ENCODE data around the gene SLC4A9.

The SLC4A9 gene

GRCh38 chr5:140360101-140360500 is at the start of gene SLC4A9:
Gene SLC4A9 (plus strand): TSS chr5:140360194. CDS start chr5:140360237, 43 bp downstream.
- no peak for DNase-seq (ENCODE audit: extremely low spot score)
- ChIA-PET POLR2A (interaction anchor here (1.0 to 1.9 kb wide), 2 partner anchors 41 to 287 kb away, joined by 3 to 7 read pairs; partner anchors contain the start of genes ANKHD1, IK and NDUFA2), CTCF (interaction anchor here (0.6 to 1.4 kb wide), 5 partner anchors 12 to 354 kb away, joined by 3 to 4 read pairs (median 4); no protein-coding TSS in a partner anchor)
- TF ChIP-seq ELF4 (IDR thresholded peaks at IDR 0.05) (no peak), TARDBP (IDR thresholded peaks at IDR 0.05) (no peak), HDGF (IDR thresholded peaks at IDR 0.05; ENCODE audit: borderline replicate concordance) (no peak), CTBP1 (IDR thresholded peaks at IDR 0.05; ENCODE audit: borderline replicate concordance) (no peak), FOXK2 (IDR thresholded peaks at IDR 0.05) (no peak), BHLHE40 (IDR thresholded peaks at IDR 0.05; ENCODE audit: borderline replicate concordance) (no peak), ARNT (IDR thresholded peaks at IDR 0.05) (no peak), NFRKB (IDR thresholded peaks at IDR 0.05) (no peak), SUZ12 (IDR thresholded peaks at IDR 0.05) (no peak), FOXM1 (IDR thresholded peaks at IDR 0.05; ENCODE audit: borderline replicate concordance) (no peak)

GRCh38 chr5:140310434-140310833 is 49.6 kb upstream of the SLC4A9 start:
- ChIA-PET CTCF (interaction anchor here (0.6 to 1.0 kb wide), 2 partner anchors 41 to 49 kb away, joined by 3 to 4 read pairs; no protein-coding TSS in a partner anchor), POLR2A (interaction anchor here (2.6 to 2.8 kb wide), 2 partner anchors 8 to 35 kb away, joined by 18 to 22 read pairs; partner anchors contain the start of genes HBEGF and PFDN1)
- TF ChIP-seq SUZ12 (IDR thresholded peaks at IDR 0.05) (no peak), FOXK2 (IDR thresholded peaks at IDR 0.05) (no peak), FOXA1 (IDR thresholded peaks at IDR 0.05) (no peak), ZNF384 (IDR thresholded peaks at IDR 0.05) (no peak), CTBP1 (IDR thresholded peaks at IDR 0.05; ENCODE audit: borderline replicate concordance) (no peak), NFRKB (IDR thresholded peaks at IDR 0.05) (no peak), SP1 (IDR thresholded peaks at IDR 0.05) (no peak), TARDBP (IDR thresholded peaks at IDR 0.05) (no peak), ELF4 (IDR thresholded peaks at IDR 0.05) (no peak), L3MBTL2 (conservative IDR thresholded peaks at IDR 0.05) (no peak)
- DNase-seq (ENCODE audit: extremely low spot score), result no peak

- ChIA-PET POLR2A (interaction anchor here (2.6 to 2.8 kb wide), 2 partner anchors 9 to 35 kb away, joined by 18 to 22 read pairs; partner anchors contain the start of genes HBEGF and PFDN1), CTCF (interaction anchor here (0.5 to 1.0 kb wide), 3 partner anchors 40 to 67 kb away, joined by 3 to 4 read pairs (median 4); no protein-coding TSS in a partner anchor)
- no peak for DNase-seq (ENCODE audit: extremely low spot score)
- TF ChIP-seq TARDBP (IDR thresholded peaks at IDR 0.05), result no peak
- no peak for TF ChIP-seq SP1 (IDR thresholded peaks at IDR 0.05)
- TF ChIP-seq CTBP1 (IDR thresholded peaks at IDR 0.05; ENCODE audit: borderline replicate concordance), result no peak
- no peak for TF ChIP-seq PKNOX1 (IDR thresholded peaks at IDR 0.05)
- no peak for TF ChIP-seq ZNF384 (IDR thresholded peaks at IDR 0.05)
- TF ChIP-seq BHLHE40 (IDR thresholded peaks at IDR 0.05; ENCODE audit: borderline replicate concordance), result no peak
- no peak for TF ChIP-seq ELF4 (IDR thresholded peaks at IDR 0.05)
- TF ChIP-seq FOXK2 (IDR thresholded peaks at IDR 0.05), result no peak
These were observed 49.0 kb upstream of the SLC4A9 start for GRCh38 chr5:140311011-140311467.

- ChIA-PET CTCF (interaction anchor here (0.6 to 0.9 kb wide), 2 partner anchors 16 to 34 kb away, joined by 3 to 4 read pairs; partner anchors contain the start of gene HBEGF), POLR2A (interaction anchor here (2.6 to 2.8 kb wide), 2 partner anchors 10 to 34 kb away, joined by 18 to 22 read pairs; partner anchors contain the start of genes HBEGF and PFDN1)
- DNase-seq (ENCODE audit: extremely low spot score), result no peak
- TF ChIP-seq SUZ12 (IDR thresholded peaks at IDR 0.05), result no peak
- TF ChIP-seq HDGF (IDR thresholded peaks at IDR 0.05; ENCODE audit: borderline replicate concordance), result no peak
- TF ChIP-seq FOXA1 (IDR thresholded peaks at IDR 0.05), result no peak
- no peak for TF ChIP-seq FOXM1 (IDR thresholded peaks at IDR 0.05; ENCODE audit: borderline replicate concordance)
- TF ChIP-seq SP1 (IDR thresholded peaks at IDR 0.05), result no peak
- TF ChIP-seq BHLHE40 (IDR thresholded peaks at IDR 0.05; ENCODE audit: borderline replicate concordance), result no peak
- TF ChIP-seq ZNF384 (IDR thresholded peaks at IDR 0.05), result no peak
- no peak for TF ChIP-seq LEF1 (IDR thresholded peaks at IDR 0.05; ENCODE audit: borderline replicate concordance)
- TF ChIP-seq CTBP1 (IDR thresholded peaks at IDR 0.05; ENCODE audit: borderline replicate concordance), result no peak
- no peak for TF ChIP-seq PKNOX1 (IDR thresholded peaks at IDR 0.05)
- TF ChIP-seq L3MBTL2 (conservative IDR thresholded peaks at IDR 0.05), result no peak
- TF ChIP-seq NFRKB (IDR thresholded peaks at IDR 0.05), result no peak
- TF ChIP-seq TARDBP (IDR thresholded peaks at IDR 0.05), result no peak
- no peak for TF ChIP-seq ELF4 (IDR thresholded peaks at IDR 0.05)
These were observed 47.8 kb upstream of the SLC4A9 start for GRCh38 chr5:140312067-140312790.

- TF ChIP-seq SP1 (IDR thresholded peaks at IDR 0.05) (no peak), CTBP1 (IDR thresholded peaks at IDR 0.05; ENCODE audit: borderline replicate concordance) (no peak), BHLHE40 (IDR thresholded peaks at IDR 0.05; ENCODE audit: borderline replicate concordance) (no peak), NFRKB (IDR thresholded peaks at IDR 0.05) (no peak)
- ChIA-PET CTCF (no interaction called here), POLR2A (interaction anchor here (2.6 to 2.8 kb wide), 2 partner anchors 10 to 33 kb away, joined by 18 to 22 read pairs; partner anchors contain the start of genes HBEGF and PFDN1)
- no peak for DNase-seq (ENCODE audit: extremely low spot score)
These were observed 47.2 kb upstream of the SLC4A9 start for GRCh38 chr5:140312791-140313189.

GRCh38 chr5:140317859-140318258 is 42.1 kb upstream of the SLC4A9 start:
- ChIA-PET POLR2A (interaction anchor here (2.3 kb wide), 1 partner anchor 29 kb away, joined by 9 read pairs; the partner anchor contains the start of gene HBEGF), CTCF (interaction anchor here (0.6 to 1.9 kb wide), 3 partner anchors 10 to 28 kb away, joined by 4 to 6 read pairs (median 4); partner anchors contain the start of gene HBEGF)
- no peak for TF ChIP-seq HDGF (IDR thresholded peaks at IDR 0.05; ENCODE audit: borderline replicate concordance)
- TF ChIP-seq NFRKB (IDR thresholded peaks at IDR 0.05), result no peak
- no peak for TF ChIP-seq CTBP1 (IDR thresholded peaks at IDR 0.05; ENCODE audit: borderline replicate concordance)
- no peak for TF ChIP-seq ZNF384 (IDR thresholded peaks at IDR 0.05)
- TF ChIP-seq LEF1 (IDR thresholded peaks at IDR 0.05; ENCODE audit: borderline replicate concordance), result no peak
- no peak for TF ChIP-seq ELF4 (IDR thresholded peaks at IDR 0.05)
- TF ChIP-seq FOXA1 (IDR thresholded peaks at IDR 0.05), result no peak
- no peak for TF ChIP-seq SP1 (IDR thresholded peaks at IDR 0.05)
- no peak for TF ChIP-seq PKNOX1 (IDR thresholded peaks at IDR 0.05)
- no peak for TF ChIP-seq L3MBTL2 (conservative IDR thresholded peaks at IDR 0.05)
- TF ChIP-seq SUZ12 (IDR thresholded peaks at IDR 0.05), result no peak
- no peak for TF ChIP-seq FOXM1 (IDR thresholded peaks at IDR 0.05; ENCODE audit: borderline replicate concordance)
- TF ChIP-seq BHLHE40 (IDR thresholded peaks at IDR 0.05; ENCODE audit: borderline replicate concordance), result no peak
- no peak for TF ChIP-seq TARDBP (IDR thresholded peaks at IDR 0.05)
- no peak for TF ChIP-seq FOXK2 (IDR thresholded peaks at IDR 0.05)
- no peak for DNase-seq (ENCODE audit: extremely low spot score)

Measured in HEK293T (cell line).